H1 (cell line): Measurements from ENCODE around the gene SLC12A8. TPM values are rescaled to one million over a fixed set of nuclear protein-coding genes. Genes with fewer than 3 reads are reported as not detected.

ENCODE experiments used
- CTCF ChIA-PET: fragments of 300-600 bp; sonication (Branson Sonifier 250); formaldehyde crosslinking; loops from one replicate; lab custom pipeline; 2021; ENCODE audit not compliant: partially characterized antibody; lab: Charles Lee
- POLR2A ChIA-PET: fragments of 300-600 bp; sonication (Branson Sonifier 250); formaldehyde crosslinking; loops from one replicate; lab custom pipeline; 2021; ENCODE audit warnings: inconsistent platforms; ENCODE audit not compliant: partially characterized antibody; lab: Charles Lee
- DNase-seq, 2 experiments: peaks; one replicate each; pipeline versions ENCODE4 v3.0.0 to v3.0.0-alpha.2; 2010 to 2022; ENCODE audit warnings: low spot score in 2 of 2, low read depth in 1 of 2, mixed read lengths in 1 of 2
- FAIRE-seq: peaks from 2 replicates; lab custom pipeline; 2011; peaks lifted over from hg19 to GRCh38; lab: Jason Lieb, UNC
- H2AFZ ChIP-seq: 2 replicates; pipeline ENCODE4 v1.8.1; 2012; ENCODE audit warnings: low read length, inconsistent platforms
- H2AK5ac ChIP-seq: 2 replicates; pipeline ENCODE4 v1.6.1; 2013; ENCODE audit warnings: low read depth, low read length
- H2BK120ac ChIP-seq: replicated peaks from 2 replicates; pipeline ENCODE3; 2013; ENCODE audit warnings: low read depth, low read length, inconsistent platforms
- H2BK12ac ChIP-seq: 2 replicates; pipeline ENCODE4 v1.6.1; 2013; ENCODE audit warnings: low read depth, low read length
- H2BK15ac ChIP-seq: 2 replicates; pipeline ENCODE4 v1.6.1; 2013; ENCODE audit warnings: low read length
- H2BK20ac ChIP-seq: 2 replicates; pipeline ENCODE4 v1.6.1; 2013; ENCODE audit warnings: low read length
- H2BK5ac ChIP-seq: 2 replicates; pipeline ENCODE4 v1.6.1; 2013; ENCODE audit warnings: low read depth, low read length
- H3K14ac ChIP-seq: 2 replicates; pipeline ENCODE4 v1.6.1; 2013; ENCODE audit warnings: inconsistent platforms; ENCODE audit not compliant: insufficient read length
- H3K18ac ChIP-seq: 2 replicates; pipeline ENCODE4 v1.6.1; 2013; ENCODE audit warnings: low read length; ENCODE audit errors: extremely low read depth
- H3K23ac ChIP-seq: 2 replicates; pipeline ENCODE4 v1.6.1; 2013; ENCODE audit warnings: inconsistent platforms; ENCODE audit not compliant: insufficient read length
- H3K23me2 ChIP-seq: 2 replicates; pipeline ENCODE4 v1.6.1; 2013; ENCODE audit warnings: low read depth, low read length
- H3K27ac ChIP-seq: 2 replicates; pipeline ENCODE4 v1.6.1; 2011; ENCODE audit warnings: low read depth, low read length, inconsistent platforms
- H3K27me3 ChIP-seq, 4 experiments: replicated peaks in 1 of 4; 1 replicate in 1 of 4; 2 replicates in 3 of 4; pipeline versions ENCODE4 v1.6.1 to v1.8.1; 2011 to 2013; ENCODE audit warnings: low read length in 3 of 4, mild to moderate bottlenecking in 3 of 4, inconsistent platforms in 2 of 4, mixed read lengths in 2 of 4, moderate library complexity in 1 of 4; ENCODE audit not compliant: control insufficient read depth in 3 of 4, insufficient read depth in 3 of 4; ENCODE audit errors: extremely low read depth in 1 of 4
- H3K36me3 ChIP-seq, 4 experiments: 2 replicates each; pipeline versions ENCODE4 v1.6.1 to v1.8.1; 2011 to 2013; ENCODE audit warnings: mild to moderate bottlenecking in 4 of 4, low read length in 3 of 4, moderate library complexity in 2 of 4, control low read depth in 1 of 4, inconsistent platforms in 1 of 4; ENCODE audit not compliant: insufficient read depth in 4 of 4, control insufficient read depth in 2 of 4
- H3K4ac ChIP-seq: replicated peaks from 2 replicates; pipeline ENCODE3; 2013; ENCODE audit warnings: low read length, low read depth, mixed read lengths, inconsistent platforms; ENCODE audit not compliant: insufficient read length
- H3K4me1 ChIP-seq, 4 experiments: replicated peaks in 1 of 4; 1 replicate in 1 of 4; 2 replicates in 3 of 4; pipeline versions ENCODE4 v1.6.1 to v1.8.1; 2011 to 2013; ENCODE audit warnings: low read length in 3 of 4, inconsistent platforms in 2 of 4, mixed read lengths in 1 of 4; ENCODE audit not compliant: insufficient read depth in 4 of 4, control insufficient read depth in 3 of 4
- H3K4me2 ChIP-seq, 2 experiments: 2 replicates each; pipeline versions ENCODE4 v1.6.1 to v1.8.1; 2011 to 2013; ENCODE audit warnings: low read depth in 2 of 2, low read length in 2 of 2, control low read depth in 1 of 2, inconsistent platforms in 1 of 2, mild to moderate bottlenecking in 1 of 2; ENCODE audit not compliant: insufficient read depth in 1 of 2
- H3K4me3 ChIP-seq, 4 experiments: fragments of 200-600, 300-600 bp in 1 of 4; sonication (generic), shearing (Covaris generic), sonication (Bioruptor Twin) in 1 of 4; 2 replicates each; pipeline versions ENCODE4 v1.5.1 to v1.8.1; 2011 to 2016; ENCODE audit warnings: low read length in 4 of 4, low read depth in 3 of 4, control low read depth in 2 of 4, inconsistent platforms in 2 of 4, mild to moderate bottlenecking in 2 of 4, mixed read lengths in 1 of 4, moderate library complexity in 1 of 4; ENCODE audit not compliant: insufficient read depth in 2 of 4; ENCODE audit errors: extremely low read depth in 1 of 4
- H3K56ac ChIP-seq: replicated peaks from 2 replicates; pipeline ENCODE3; 2013; ENCODE audit warnings: low read depth, mild to moderate bottlenecking, mixed read lengths, low read length, inconsistent platforms; ENCODE audit not compliant: insufficient read length
- H3K79me1 ChIP-seq: 2 replicates; pipeline ENCODE4 v1.6.1; 2013; ENCODE audit warnings: low read depth, low read length, control low read depth
- H3K79me2 ChIP-seq, 2 experiments: 2 replicates each; pipeline versions ENCODE4 v1.6.1 to v1.8.1; 2012 to 2013; ENCODE audit warnings: low read length in 2 of 2, mild to moderate bottlenecking in 2 of 2, inconsistent platforms in 1 of 2; ENCODE audit not compliant: insufficient read depth in 2 of 2, control insufficient read depth in 1 of 2
- H3K9ac ChIP-seq, 4 experiments: replicated peaks in 1 of 4; 1 replicate in 1 of 4; 2 replicates in 3 of 4; pipeline versions ENCODE4 v1.6.1 to v1.8.1; 2011 to 2013; ENCODE audit warnings: low read depth in 3 of 4, low read length in 3 of 4, control low read depth in 2 of 4, mild to moderate bottlenecking in 2 of 4, moderate library complexity in 2 of 4, inconsistent platforms in 1 of 4; ENCODE audit errors: extremely low read depth in 1 of 4
- H3K9me3 ChIP-seq, 2 experiments: 2 replicates each; pipeline versions ENCODE4 v1.6.1 to v1.8.1; 2012 to 2013; ENCODE audit warnings: mild to moderate bottlenecking in 2 of 2, moderate library complexity in 2 of 2, control low read depth in 1 of 2, inconsistent platforms in 1 of 2, low read depth in 1 of 2, low read length in 1 of 2, mixed read lengths in 1 of 2; ENCODE audit not compliant: insufficient read depth in 2 of 2
- H4K20me1 ChIP-seq, 2 experiments: replicated peaks in 1 of 2; 2 replicates each; pipeline versions ENCODE3 to v1.8.1; 2011 to 2013; ENCODE audit warnings: inconsistent platforms in 2 of 2, low read length in 2 of 2, mild to moderate bottlenecking in 1 of 2; ENCODE audit not compliant: insufficient read depth in 2 of 2, control insufficient read depth in 1 of 2
- H4K5ac ChIP-seq: 2 replicates; pipeline ENCODE4 v1.6.1; 2013; ENCODE audit warnings: low read length, low read depth, mixed read lengths, inconsistent platforms; ENCODE audit not compliant: insufficient read length
- H4K8ac ChIP-seq: 2 replicates; pipeline ENCODE4 v1.8.0; 2013; ENCODE audit warnings: mild to moderate bottlenecking, moderate library complexity, low read length, inconsistent platforms; ENCODE audit not compliant: insufficient read depth; ENCODE audit errors: extremely low read depth
- H4K91ac ChIP-seq: replicated peaks from 2 replicates; pipeline ENCODE3; 2013; ENCODE audit warnings: low read length, mixed read lengths, inconsistent platforms; ENCODE audit not compliant: insufficient read length
- EP300 ChIP-seq, 2 experiments: IDR thresholded peaks; 1 replicate in 1 of 2; 2 replicates in 1 of 2; pipeline ENCODE4 v1.6.1; 2011 to 2012; ENCODE audit warnings: low read depth in 2 of 2, low read length in 2 of 2, mild to moderate bottlenecking in 2 of 2, borderline replicate concordance in 1 of 2, inconsistent platforms in 1 of 2, moderate library complexity in 1 of 2
- HDAC2 ChIP-seq, 2 experiments: fragments of 300-600 bp in 1 of 2; sonication (generic) in 1 of 2; IDR thresholded peaks; 2 replicates each; pipeline ENCODE4 v1.6.1; 2011 to 2012; ENCODE audit warnings: low read depth in 2 of 2, low read length in 2 of 2, mild to moderate bottlenecking in 2 of 2, moderate library complexity in 2 of 2, borderline replicate concordance in 1 of 2, inconsistent platforms in 1 of 2
- KDM1A ChIP-seq: fragments of 200-600, 300-600 bp; sonication (generic); IDR thresholded peaks from 2 replicates; pipeline ENCODE4 v1.7.1; 2016; ENCODE audit warnings: mild to moderate bottlenecking, low read length, borderline replicate concordance
- POU5F1 ChIP-seq: IDR thresholded peaks from 2 replicates; pipeline ENCODE4 v1.6.1; 2011; ENCODE audit warnings: low read depth, mild to moderate bottlenecking, low read length, moderate library complexity
- RBBP5 ChIP-seq: IDR thresholded peaks from 2 replicates; pipeline ENCODE4 v1.7.1; 2012; ENCODE audit warnings: low read depth, mild to moderate bottlenecking, inconsistent platforms, low read length, moderate library complexity, borderline replicate concordance
- SP1 ChIP-seq: IDR thresholded peaks from 2 replicates; pipeline ENCODE4 v1.6.1; 2011; ENCODE audit warnings: low read depth, low read length
- TAF1 ChIP-seq: IDR thresholded peaks from 2 replicates; pipeline ENCODE4 v1.6.1; 2011; ENCODE audit warnings: mild to moderate bottlenecking, low read depth, low read length
- TAF7 ChIP-seq: optimal IDR thresholded peaks from 2 replicates; pipeline ENCODE3; 2011; ENCODE audit warnings: low read depth, mild to moderate bottlenecking, inconsistent platforms, low read length, moderate library complexity, borderline replicate concordance
- YY1 ChIP-seq: IDR thresholded peaks from 2 replicates; pipeline ENCODE4 v1.6.1; 2011; ENCODE audit warnings: low read depth, mild to moderate bottlenecking, low read length
- WGBS, 2 experiments: shearing (Covaris generic) in 1 of 2; methylation state at CpG; one replicate each; pipeline versions ENCODE4 v1.1.6 to v1.1.7; 2013 to 2015; ENCODE audit warnings: low lambda C conversion rate in 2 of 2, mixed read lengths in 2 of 2, inconsistent platforms in 1 of 2, low coverage in 1 of 2, missing lambda C conversion rate in 1 of 2; ENCODE audit not compliant: insufficient replicate concordance in 2 of 2, insufficient coverage in 1 of 2, insufficient read length in 1 of 2; ENCODE audit errors: extremely low coverage in 1 of 2, missing lambda C conversion rate in 1 of 2; 5-methylcytosine and 5-hydroxymethylcytosine counted together
- polyA plus RNA-seq, 7 experiments: library from polyadenylated mRNA; depleted of rRNA in 3 of 7; stranded (reverse) in 5 of 7; unstranded in 2 of 7; fragments of >200 nt in 5 of 7; fragments of 200-250 nt in 2 of 7; gene quantifications; 1 replicate in 5 of 7; 2 replicates in 1 of 7; 4 replicates in 1 of 7; pipeline versions ENCODE4 v1.2.1 to v1.2.3, GENCODE V29; 2011 to 2013; ENCODE audit warnings: missing spikeins in 2 of 7, mixed read lengths in 2 of 7
- total RNA-seq: library from RNA; stranded (reverse); fragmentation: NEBNext Ultra II Directional; extraction: Animal tissue kit (Norgen Biotek cat#: 25700); gene quantifications from 2 replicates; pipeline ENCODE4 v1.2.1, GENCODE V29; 2021

SLC12A8 gene
- total and polyA plus RNA-seq, 2 of the 8 experiments (the other 6 are each of a cell fraction or from before 2014, with no cell fraction given): 13.7 to 14.4 TPM

- Histone ChIP-seq H2BK15ac (no peak overlapping the region), H3K18ac (no peak overlapping the region), H2BK20ac (no peak overlapping the region), H3K4me2 (no peak overlapping the region), H3K27ac (no peak overlapping the region), H4K20me1 (no peaks in the 10 kb centered on the region), H2AFZ (no peak overlapping the region), H3K56ac (no peak overlapping the region), H4K5ac (no peak overlapping the region), H4K8ac (no peak overlapping the region), H3K9ac (no peak overlapping the region), H3K79me1 (no peaks in the 10 kb centered on the region), H3K36me3 (peaks cover 0 to 10% (median 2%) of the 10 kb centered on the region in 4 experiments; a peak in 3 of 8 replicates), H4K91ac (no peak overlapping the region), H2BK5ac (no peak overlapping the region), H3K79me2 (no peaks in the 10 kb centered on the region), H3K4me3 (no peak overlapping the region), H3K14ac (no peak overlapping the region), H3K9me3 (no peaks in the 10 kb centered on the region; a peak in 1 of 4 replicates), H2AK5ac (no peak overlapping the region), H3K4me1 (peaks cover 3 to 16% (median 10%) of the 10 kb centered on the region in 4 experiments), H3K23ac (no peak overlapping the region), H3K27me3 (no peaks in the 10 kb centered on the region), H3K23me2 (no peaks in the 10 kb centered on the region), H2BK120ac (no peak overlapping the region), H3K4ac (no peak overlapping the region), H2BK12ac (no peak overlapping the region)
- POLR2A ChIA-PET: no interaction called here
- TF ChIP-seq YY1: no peak
- no peak for TF ChIP-seq EP300 (IDR thresholded peaks at IDR 0.05; ENCODE audit: borderline replicate concordance in 1 of 2, low read depth in 2 of 2, low read length in 2 of 2)
- TF ChIP-seq RBBP5: no peak
- TF ChIP-seq SP1: no peak
- no peak for TF ChIP-seq TAF1
- peak; percentile 80; the same call in 1 of the 2 replicates for TF ChIP-seq KDM1A
- TF ChIP-seq POU5F1: no peak
- no peak for TF ChIP-seq TAF7
- TF ChIP-seq HDAC2 (IDR thresholded peaks at IDR 0.05; ENCODE audit: borderline replicate concordance in 1 of 2, low read depth in 2 of 2, low read length in 2 of 2): peak in 1 of 2 experiments; percentile 39; a peak in 1 of 4 replicates
- DNase-seq: peak in 1 of 2 experiments; percentile 26
- WGBS, 2 experiments: 84% methylated on average over 2 of the region's 2 CpGs; no CpG with 5 or more reads in 1 of the 2 experiments
- CTCF ChIA-PET: interaction anchor here (0.6 to 3.9 kb wide), 8 partner anchors 9 to 192 kb away, joined by 3 to 16 read pairs (median 3); no protein-coding TSS in a partner anchor
- FAIRE-seq: no peak
Observed at GRCh38 chr3:125188955-125189354, 23.6 kb downstream of the SLC12A8 start.
